Measurements from ENCODE around the gene BCKDHB.

DNA sequence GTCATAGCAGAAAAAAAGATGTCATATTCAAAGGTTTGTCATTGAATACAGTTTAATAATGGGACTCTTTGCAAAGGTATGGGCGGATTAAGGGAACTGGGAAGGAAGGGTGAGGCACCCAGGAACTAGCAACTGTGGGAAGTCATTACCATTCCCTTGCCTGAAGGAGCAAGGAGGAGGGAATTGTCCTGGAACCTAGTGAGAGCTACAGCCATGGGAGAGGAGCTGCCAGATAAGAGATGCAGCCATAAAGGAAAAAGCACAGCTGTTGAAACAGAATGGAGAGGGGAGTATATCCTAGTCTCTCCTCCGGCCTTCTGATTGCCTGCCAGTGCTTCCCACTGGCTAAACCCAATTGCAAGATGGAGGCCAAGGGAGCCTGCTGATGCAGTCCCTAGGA is 250.6 kb downstream of the BCKDHB start:
- TF ChIP-seq, protein P1, sequence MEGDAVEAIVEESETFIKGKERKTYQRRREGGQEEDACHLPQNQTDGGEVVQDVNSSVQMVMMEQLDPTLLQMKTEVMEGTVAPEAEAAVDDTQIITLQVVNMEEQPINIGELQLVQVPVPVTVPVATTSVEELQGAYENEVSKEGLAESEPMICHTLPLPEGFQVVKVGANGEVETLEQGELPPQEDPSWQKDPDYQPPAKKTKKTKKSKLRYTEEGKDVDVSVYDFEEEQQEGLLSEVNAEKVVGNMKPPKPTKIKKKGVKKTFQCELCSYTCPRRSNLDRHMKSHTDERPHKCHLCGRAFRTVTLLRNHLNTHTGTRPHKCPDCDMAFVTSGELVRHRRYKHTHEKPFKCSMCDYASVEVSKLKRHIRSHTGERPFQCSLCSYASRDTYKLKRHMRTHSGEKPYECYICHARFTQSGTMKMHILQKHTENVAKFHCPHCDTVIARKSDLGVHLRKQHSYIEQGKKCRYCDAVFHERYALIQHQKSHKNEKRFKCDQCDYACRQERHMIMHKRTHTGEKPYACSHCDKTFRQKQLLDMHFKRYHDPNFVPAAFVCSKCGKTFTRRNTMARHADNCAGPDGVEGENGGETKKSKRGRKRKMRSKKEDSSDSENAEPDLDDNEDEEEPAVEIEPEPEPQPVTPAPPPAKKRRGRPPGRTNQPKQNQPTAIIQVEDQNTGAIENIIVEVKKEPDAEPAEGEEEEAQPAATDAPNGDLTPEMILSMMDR (IDR thresholded peaks at IDR 0.05), result no peak
- TF ChIP-seq POLR2AphosphoS5 (IDR thresholded peaks at IDR 0.05; ENCODE audit: low read depth, low read length), result no peak
- TF ChIP-seq TCF7L2 (IDR thresholded peaks at IDR 0.05; ENCODE audit: low read depth, low read length), result no peak
